Measurements from ENCODE around the gene CFB.
A peak's percentile ranks its signal among the peaks of the same experiment; 100 is the strongest.
"Not testable (repeated sequence)": the region's sequence is repeated elsewhere in the genome, so short reads cannot be mapped to it uniquely, and the experiment has no call there.

CFB gene

GRCh38 chr6:31971993-31972708 lies 26.3 kb downstream of the CFB start, which contains the start of gene DXO:
DXO (minus strand) TSS chr6:31972138; CDS start chr6:31971675, 463 bp downstream.
- peak; percentile 95 for DNase-seq

GRCh38 chr6:31972709-31973350 lies 26.9 kb downstream of the CFB start:
- DNase-seq, result no peak

- not testable (repeated sequence) for DNase-seq
These were observed 30.2 kb downstream of the CFB start for GRCh38 chr6:31976065-31976464.

- no peak for DNase-seq
These were observed 32.0 kb downstream of the CFB start for GRCh38 chr6:31977816-31978431.

GRCh38 chr6:31978831-31979230 lies 32.9 kb downstream of the CFB start:
- no peak for DNase-seq

- no peak for DNase-seq
These were observed 33.5 kb downstream of the CFB start for GRCh38 chr6:31979238-31979898.

GRCh38 chr6:31980195-31980876 lies 34.4 kb downstream of the CFB start:
- not testable (repeated sequence) for DNase-seq

GRCh38 chr6:31980998-31981397 lies 35.1 kb downstream of the CFB start:
- DNase-seq, result not testable (repeated sequence)

- DNase-seq, result not testable (repeated sequence)
These were observed 35.8 kb downstream of the CFB start, which contains the start of gene C4A for GRCh38 chr6:31981744-31982143. C4A (plus strand) TSS chr6:31982057; CDS start chr6:31982108, 51 bp downstream.

- DNase-seq, result not testable (repeated sequence)
These were observed 43.5 kb downstream of the CFB start for GRCh38 chr6:31989363-31989762.

- DNase-seq, result not testable (repeated sequence)
These were observed 48.5 kb downstream of the CFB start for GRCh38 chr6:31994421-31994820.

GRCh38 chr6:31996385-31996784 lies 50.5 kb downstream of the CFB start:
- not testable (repeated sequence) for DNase-seq

Measured in NCI-H446 treated with DMSO at 0.1 percent for 48 hours (cell line).